Testis (tissue), 3 donors: ENCODE results near the gene TMEM167A. TPM values are rescaled to one million over a fixed set of nuclear protein-coding genes. Genes with fewer than 3 reads are reported as not detected.

Experiments used
- DNase-seq: peaks from one replicate; pipeline ENCODE4 v3.0.0-alpha.2; 2019
- H3K27ac ChIP-seq, 2 donors: fragments of 200-600 bp; sonication (generic); one replicate each; pipeline ENCODE4 v1.5.1; 2019
- H3K27me3 ChIP-seq: fragments of 200-600 bp; sonication (generic); one replicate; pipeline ENCODE4 v1.5.1; 2019
- H3K36me3 ChIP-seq: fragments of 200-600 bp; sonication (generic); one replicate; pipeline ENCODE4 v1.5.1; 2017; ENCODE audit warnings: low read depth; ENCODE audit errors: missing control alignments
- H3K4me1 ChIP-seq: fragments of 200-600 bp; sonication (generic); one replicate; pipeline ENCODE4 v1.5.1; 2019
- H3K4me3 ChIP-seq, 2 donors: fragments of 200-600 bp; sonication (generic); one replicate each; pipeline ENCODE4 v1.5.1; 2017 to 2019
- H3K9me3 ChIP-seq: fragments of 200-600 bp; sonication (generic); one replicate; pipeline ENCODE4 v1.5.1; 2017
- POLR2A ChIP-seq: fragments of 450-650 bp; IDR thresholded peaks from one replicate; pipeline ENCODE4 v1.6.1; 2017; ENCODE audit warnings: antibody characterized with exemption, mild to moderate bottlenecking, moderate library complexity
- WGBS, 2 donors: methylation state at CpG; one replicate each; pipeline ENCODE4 v1.1.5; 2018; 5-methylcytosine and 5-hydroxymethylcytosine counted together
- intact Hi-C: fragments of 100-400 bp; cut with DNase I; formaldehyde crosslinking; loops from one replicate; pipeline ENCODE4 v1.15.1; 2023; ENCODE audit warnings: low total_unique reads
- polyA plus RNA-seq: library from polyadenylated mRNA; stranded (reverse); fragments of 350-450 nt; fragmentation: Illumina TruSeq; extraction: RNeasy Lipid Tissue Mini Kit (QIAGEN cat#74804); gene quantifications from one replicate; pipeline ENCODE4 v1.2.3, GENCODE V29; 2014; ENCODE audit warnings: low read depth, low replicate concordance; ENCODE audit not compliant: insufficient read depth
- total RNA-seq, 2 donors: library from RNA; depleted of rRNA; stranded (reverse); fragments of >200 nt; gene quantifications; one replicate each; pipeline ENCODE4 v1.2.3, GENCODE V29; 2016
- TF ChIP-seq, protein P1 (sequence below), 3 experiments: fragments of 450-650 bp in 2 of 3; fragments of 200-600 bp in 1 of 3; sonication (generic) in 1 of 3; IDR thresholded peaks; one replicate each; pipeline ENCODE4 v1.5.1; 2016 to 2019; ENCODE audit warnings: antibody characterized with exemption in 3 of 3, mild to moderate bottlenecking in 2 of 3, moderate library complexity in 1 of 3

Gene TMEM167A
- total and polyA plus RNA-seq, 3 donors from 2014 or later, result 34.7 to 47.7 (median 39.0) TPM

DNA sequence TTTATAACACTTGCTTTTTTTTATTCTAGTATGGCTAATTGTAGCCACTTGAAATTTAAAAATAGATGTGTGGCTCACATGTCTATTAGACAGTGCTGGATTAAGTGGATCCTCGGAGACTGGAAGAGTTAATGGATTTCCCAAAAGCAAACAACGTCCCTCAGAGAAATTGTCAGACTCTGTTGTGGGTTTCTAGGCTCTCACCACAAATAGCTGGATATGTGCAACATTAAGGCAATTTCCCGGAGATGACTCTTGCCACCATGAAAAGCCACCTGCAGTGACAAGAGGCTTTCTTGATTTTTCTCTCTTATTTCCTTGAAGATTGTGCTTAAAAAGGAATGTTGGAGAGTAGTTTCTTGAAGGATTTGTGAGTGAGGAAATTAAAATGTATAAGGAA is 43.2 kb downstream of the TMEM167A start:
- no peaks in the 10 kb centered on the region for H3K27me3 ChIP-seq
- no peaks in the 10 kb centered on the region for H3K9me3 ChIP-seq
- no peak overlapping the region for H3K4me3 ChIP-seq
- WGBS, 2 donors, result 86 to 87% methylated on average over 3 of the region's 3 CpGs
- intact Hi-C loops, result no loop called here
- H3K36me3 ChIP-seq, result no peaks in the 10 kb centered on the region
- DNase-seq, result no peak
- TF ChIP-seq, protein P1, sequence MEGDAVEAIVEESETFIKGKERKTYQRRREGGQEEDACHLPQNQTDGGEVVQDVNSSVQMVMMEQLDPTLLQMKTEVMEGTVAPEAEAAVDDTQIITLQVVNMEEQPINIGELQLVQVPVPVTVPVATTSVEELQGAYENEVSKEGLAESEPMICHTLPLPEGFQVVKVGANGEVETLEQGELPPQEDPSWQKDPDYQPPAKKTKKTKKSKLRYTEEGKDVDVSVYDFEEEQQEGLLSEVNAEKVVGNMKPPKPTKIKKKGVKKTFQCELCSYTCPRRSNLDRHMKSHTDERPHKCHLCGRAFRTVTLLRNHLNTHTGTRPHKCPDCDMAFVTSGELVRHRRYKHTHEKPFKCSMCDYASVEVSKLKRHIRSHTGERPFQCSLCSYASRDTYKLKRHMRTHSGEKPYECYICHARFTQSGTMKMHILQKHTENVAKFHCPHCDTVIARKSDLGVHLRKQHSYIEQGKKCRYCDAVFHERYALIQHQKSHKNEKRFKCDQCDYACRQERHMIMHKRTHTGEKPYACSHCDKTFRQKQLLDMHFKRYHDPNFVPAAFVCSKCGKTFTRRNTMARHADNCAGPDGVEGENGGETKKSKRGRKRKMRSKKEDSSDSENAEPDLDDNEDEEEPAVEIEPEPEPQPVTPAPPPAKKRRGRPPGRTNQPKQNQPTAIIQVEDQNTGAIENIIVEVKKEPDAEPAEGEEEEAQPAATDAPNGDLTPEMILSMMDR (IDR thresholded peaks at IDR 0.05), result no peak
- no peak for TF ChIP-seq POLR2A
- no peak overlapping the region for H3K27ac ChIP-seq
- H3K4me1 ChIP-seq, result no peaks in the 10 kb centered on the region

GRCh38 chr5:83031381-83031780 is 45.8 kb downstream of the TMEM167A start:
- Histone ChIP-seq H3K27me3 (no peaks in the 10 kb centered on the region), H3K4me1 (no peaks in the 10 kb centered on the region), H3K9me3 (no peaks in the 10 kb centered on the region), H3K27ac (no peak overlapping the region), H3K36me3 (no peaks in the 10 kb centered on the region), H3K4me3 (no peak overlapping the region)
- DNase-seq, result no peak
- intact Hi-C loops, result no loop called here
- 92 to 100% methylated on average over 1 of the region's 1 CpG for WGBS, 2 donors
- TF ChIP-seq, protein P1 (IDR thresholded peaks at IDR 0.05), result no peak
- no peak for TF ChIP-seq POLR2A

DNA sequence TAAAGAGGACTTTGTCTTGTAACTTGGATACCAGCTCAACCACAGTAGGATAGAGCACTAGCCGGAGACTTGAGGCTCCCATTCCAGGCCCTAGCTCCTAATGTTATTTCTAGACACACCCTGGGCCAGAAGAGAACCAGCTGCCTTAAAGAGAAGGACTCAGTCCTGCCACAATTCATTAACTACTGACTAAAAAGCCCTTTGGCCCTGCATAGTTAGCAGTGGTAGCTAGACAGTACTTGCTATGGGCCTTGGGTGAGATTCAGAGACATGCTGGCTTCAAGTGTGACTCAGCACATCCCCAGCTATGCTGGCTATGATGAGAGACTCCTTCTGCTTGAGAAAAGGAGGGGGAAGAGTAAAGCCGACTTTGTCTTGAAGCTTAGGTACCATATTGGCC is 47.3 kb downstream of the TMEM167A start:
- Histone ChIP-seq H3K36me3 (no peaks in the 10 kb centered on the region), H3K4me1 (no peaks in the 10 kb centered on the region), H3K9me3 (no peaks in the 10 kb centered on the region), H3K4me3 (no peak overlapping the region), H3K27ac (no peak overlapping the region), H3K27me3 (no peaks in the 10 kb centered on the region)
- no peak for DNase-seq
- no peak for TF ChIP-seq POLR2A
- TF ChIP-seq, protein P1 (IDR thresholded peaks at IDR 0.05), result no peak
- 91 to 93% methylated on average over 2 of the region's 2 CpGs for WGBS, 2 donors
- intact Hi-C loops, result no loop called here

- DNase-seq, result no peak
- 65 to 73% methylated on average over 4 of the region's 4 CpGs for WGBS, 2 donors
- no peak overlapping the region for H3K27ac ChIP-seq
- no peaks in the 10 kb centered on the region for H3K4me1 ChIP-seq
- H3K9me3 ChIP-seq, result no peaks in the 10 kb centered on the region
- no peaks in the 10 kb centered on the region for H3K27me3 ChIP-seq
- no peak overlapping the region for H3K4me3 ChIP-seq
- intact Hi-C loops, result no loop called here
- no peak for TF ChIP-seq POLR2A
- TF ChIP-seq, protein P1 (IDR thresholded peaks at IDR 0.05), result no peak
- no peaks in the 10 kb centered on the region for H3K36me3 ChIP-seq
Observed at GRCh38 chr5:83026930-83027687, 50.1 kb downstream of the TMEM167A start.

- Histone ChIP-seq H3K9me3 (no peaks in the 10 kb centered on the region), H3K36me3 (no peaks in the 10 kb centered on the region), H3K4me3 (no peak overlapping the region), H3K4me1 (no peaks in the 10 kb centered on the region), H3K27me3 (no peaks in the 10 kb centered on the region), H3K27ac (no peak overlapping the region)
- intact Hi-C loops, result no loop called here
- TF ChIP-seq, protein P1 (IDR thresholded peaks at IDR 0.05), result no peak
- no peak for TF ChIP-seq POLR2A
- DNase-seq, result no peak
- WGBS, 2 donors, result 71 to 74% methylated on average over 2 of the region's 2 CpGs
Observed at GRCh38 chr5:83026516-83026915, 50.7 kb downstream of the TMEM167A start.
